Retinal pigment epithelial cell (primary cell): Measurements from ENCODE around the gene ATP5F1B.

Experiments used
- DNase-seq: peaks from one replicate; pipeline ENCODE4 v3.0.0-alpha.2; 2010; ENCODE audit warnings: low read depth
- H3K4me3 ChIP-seq: 2 replicates; pipeline ENCODE4 v1.5.1; 2011; ENCODE audit warnings: mild to moderate bottlenecking, low read length, control low read depth, moderate library complexity
- TF ChIP-seq, protein P1 (sequence below): conservative IDR thresholded peaks from 2 replicates; pipeline ENCODE4 v1.5.1; 2011; ENCODE audit warnings: low read depth, low read length, control low read depth, inconsistent platforms

ATP5F1B gene

DNA sequence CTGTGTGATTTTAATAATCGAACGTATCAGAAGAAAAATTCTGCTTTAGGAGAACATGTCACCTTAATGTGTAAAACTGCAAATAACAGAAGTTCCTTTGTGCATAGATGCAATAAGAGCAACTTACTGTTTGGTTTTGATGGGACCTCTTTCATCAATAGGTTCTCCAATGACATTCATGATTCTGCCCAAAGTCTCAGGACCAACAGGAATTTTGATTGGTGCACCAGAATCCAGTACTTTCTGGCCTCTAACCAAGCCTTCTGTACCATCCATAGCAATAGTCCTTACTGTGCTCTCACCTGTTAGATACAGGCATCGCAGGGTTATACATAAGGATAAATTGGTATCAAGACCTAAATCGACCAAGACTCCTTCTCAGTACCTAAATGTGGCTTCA, 1.1 kb downstream of the ATP5F1B start:
- TF ChIP-seq, protein P1, sequence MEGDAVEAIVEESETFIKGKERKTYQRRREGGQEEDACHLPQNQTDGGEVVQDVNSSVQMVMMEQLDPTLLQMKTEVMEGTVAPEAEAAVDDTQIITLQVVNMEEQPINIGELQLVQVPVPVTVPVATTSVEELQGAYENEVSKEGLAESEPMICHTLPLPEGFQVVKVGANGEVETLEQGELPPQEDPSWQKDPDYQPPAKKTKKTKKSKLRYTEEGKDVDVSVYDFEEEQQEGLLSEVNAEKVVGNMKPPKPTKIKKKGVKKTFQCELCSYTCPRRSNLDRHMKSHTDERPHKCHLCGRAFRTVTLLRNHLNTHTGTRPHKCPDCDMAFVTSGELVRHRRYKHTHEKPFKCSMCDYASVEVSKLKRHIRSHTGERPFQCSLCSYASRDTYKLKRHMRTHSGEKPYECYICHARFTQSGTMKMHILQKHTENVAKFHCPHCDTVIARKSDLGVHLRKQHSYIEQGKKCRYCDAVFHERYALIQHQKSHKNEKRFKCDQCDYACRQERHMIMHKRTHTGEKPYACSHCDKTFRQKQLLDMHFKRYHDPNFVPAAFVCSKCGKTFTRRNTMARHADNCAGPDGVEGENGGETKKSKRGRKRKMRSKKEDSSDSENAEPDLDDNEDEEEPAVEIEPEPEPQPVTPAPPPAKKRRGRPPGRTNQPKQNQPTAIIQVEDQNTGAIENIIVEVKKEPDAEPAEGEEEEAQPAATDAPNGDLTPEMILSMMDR: no peak
- H3K4me3 ChIP-seq: peak overlapping the region; percentile 100
- no peak for DNase-seq

DNA sequence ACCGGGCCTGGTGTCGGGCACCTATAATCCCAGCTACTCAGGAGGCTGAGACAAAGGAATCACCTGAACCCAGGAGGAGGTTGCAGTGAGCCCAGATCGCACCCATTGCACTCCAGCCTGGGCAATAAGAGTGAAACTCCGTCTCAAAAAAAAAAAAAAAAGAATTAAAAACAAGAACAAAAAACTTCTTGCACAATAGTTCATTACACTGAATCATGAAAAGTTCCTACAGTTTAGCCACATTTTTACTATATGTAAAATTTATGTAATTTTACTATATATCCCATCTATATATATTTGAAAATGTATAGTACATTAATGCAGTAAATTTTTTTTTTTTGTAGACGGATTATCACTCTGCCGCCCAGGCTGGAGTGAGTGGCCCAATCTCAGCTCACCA, 4.6 kb downstream of the ATP5F1B start:
- TF ChIP-seq, protein P1: no peak
- DNase-seq: no peak
- H3K4me3 ChIP-seq: no peak overlapping the region

DNA sequence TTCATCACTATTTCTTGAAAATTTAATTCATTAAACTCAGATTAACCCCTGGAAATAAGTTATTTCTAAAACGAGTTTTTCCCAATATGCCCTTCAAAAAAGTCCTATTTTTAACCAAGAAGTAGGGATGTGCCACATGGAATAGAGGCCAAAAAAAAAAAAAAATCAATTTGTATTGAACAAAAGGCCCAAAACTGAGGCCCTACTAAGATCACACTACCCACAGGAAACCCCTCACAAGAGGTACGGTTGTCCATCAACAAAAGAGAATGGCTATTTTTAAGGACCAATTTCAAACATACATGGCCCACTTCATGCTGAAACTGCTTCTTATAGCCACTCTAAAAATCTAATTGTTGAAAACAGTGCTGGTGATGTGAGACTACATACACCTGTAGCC, 8.2 kb downstream of the ATP5F1B start:
- DNase-seq: no peak
- no peak overlapping the region for H3K4me3 ChIP-seq
- TF ChIP-seq, protein P1: no peak

DNA sequence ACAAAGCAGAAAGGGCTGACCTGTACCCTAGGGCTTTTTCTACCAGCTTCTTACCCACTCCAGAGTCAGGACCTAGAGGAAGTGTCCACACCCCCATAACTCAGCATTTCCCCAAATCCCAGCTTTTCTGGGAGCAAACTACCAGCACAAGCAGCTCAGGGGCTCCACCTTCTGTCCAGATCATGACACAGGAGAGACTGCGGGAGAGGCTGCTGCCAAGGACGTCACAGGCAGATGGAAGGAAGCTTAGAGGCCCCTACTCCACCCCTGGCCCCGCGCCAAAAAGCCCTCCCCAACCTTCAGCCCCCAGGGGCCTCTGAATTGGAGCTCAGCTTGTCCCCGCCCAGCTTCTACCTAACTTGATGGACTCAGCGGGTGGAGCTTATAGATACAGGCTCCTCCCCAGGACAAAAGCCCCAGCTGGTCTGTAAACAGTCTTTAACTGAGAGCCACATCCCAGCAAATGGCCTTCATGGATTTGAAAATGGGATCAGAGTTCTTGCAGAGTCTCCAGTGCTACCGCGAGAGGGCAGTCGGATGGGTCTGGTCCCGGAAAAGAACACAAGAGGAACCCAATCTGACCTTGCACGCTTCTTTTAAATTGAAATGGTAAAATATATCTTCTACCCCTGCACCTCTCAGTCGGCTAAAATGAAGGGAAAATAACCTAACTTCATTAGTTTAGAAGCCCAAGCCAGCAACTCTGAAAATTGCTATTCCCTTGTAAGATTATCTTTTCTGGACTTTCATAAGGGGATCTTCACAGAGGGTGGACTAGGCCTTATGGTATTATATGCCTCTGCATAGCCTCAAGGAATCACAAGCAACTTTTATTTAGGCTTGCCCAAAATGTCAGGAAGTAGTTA, 8.9 kb downstream of the ATP5F1B start:
- peak; percentile 99 for DNase-seq
- TF ChIP-seq, protein P1: peak; percentile 83

DNA sequence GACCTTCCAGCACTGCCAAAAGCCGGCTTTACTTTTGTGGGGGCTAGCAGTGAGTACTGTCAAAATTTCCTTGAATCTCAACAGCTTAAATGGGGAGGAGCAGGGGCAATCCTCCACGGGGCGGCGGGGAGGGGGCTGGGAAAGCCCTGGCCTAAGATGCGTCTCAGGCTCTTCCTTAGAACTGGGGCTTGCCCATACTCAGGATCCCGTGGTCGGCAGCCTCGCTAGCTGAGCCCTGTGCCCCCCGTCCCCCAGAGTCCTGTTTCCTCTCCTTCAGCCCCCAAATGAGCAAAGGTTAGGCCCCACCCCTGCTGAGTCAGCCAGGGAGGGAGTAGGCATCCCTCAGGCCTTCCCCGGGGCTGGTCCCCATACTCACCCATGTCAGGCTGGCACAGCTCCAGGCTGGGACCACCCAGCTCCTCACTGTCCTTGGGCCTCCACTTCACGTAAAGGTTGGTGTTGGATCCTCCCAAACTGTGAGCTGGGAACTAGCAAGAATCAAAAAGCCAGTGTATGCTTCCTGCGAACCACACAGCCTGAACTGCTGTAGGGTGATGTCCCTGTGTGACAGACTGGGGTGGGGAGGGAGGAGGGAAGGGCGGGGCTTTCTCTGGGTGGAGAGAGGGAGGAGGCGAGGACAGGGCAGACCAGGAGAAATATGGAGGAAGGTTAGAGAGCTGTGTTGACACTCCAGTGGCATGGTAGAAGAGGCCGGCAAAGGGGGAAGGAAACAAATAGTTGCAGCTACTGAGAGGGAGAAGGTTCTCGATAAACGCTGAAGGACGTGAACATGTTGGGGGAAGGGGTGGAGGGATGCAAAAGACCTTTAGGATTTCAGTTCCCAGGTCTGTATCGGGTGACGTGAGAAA, 9.7 kb downstream of the ATP5F1B start:
- TF ChIP-seq, protein P1: no peak
- peak overlapping the region; percentile 84 for H3K4me3 ChIP-seq
- DNase-seq: no peak

More for the DNA sequence above, 8.9 kb downstream of the ATP5F1B start:
- peak overlapping the region; percentile 84 for H3K4me3 ChIP-seq

DNA sequence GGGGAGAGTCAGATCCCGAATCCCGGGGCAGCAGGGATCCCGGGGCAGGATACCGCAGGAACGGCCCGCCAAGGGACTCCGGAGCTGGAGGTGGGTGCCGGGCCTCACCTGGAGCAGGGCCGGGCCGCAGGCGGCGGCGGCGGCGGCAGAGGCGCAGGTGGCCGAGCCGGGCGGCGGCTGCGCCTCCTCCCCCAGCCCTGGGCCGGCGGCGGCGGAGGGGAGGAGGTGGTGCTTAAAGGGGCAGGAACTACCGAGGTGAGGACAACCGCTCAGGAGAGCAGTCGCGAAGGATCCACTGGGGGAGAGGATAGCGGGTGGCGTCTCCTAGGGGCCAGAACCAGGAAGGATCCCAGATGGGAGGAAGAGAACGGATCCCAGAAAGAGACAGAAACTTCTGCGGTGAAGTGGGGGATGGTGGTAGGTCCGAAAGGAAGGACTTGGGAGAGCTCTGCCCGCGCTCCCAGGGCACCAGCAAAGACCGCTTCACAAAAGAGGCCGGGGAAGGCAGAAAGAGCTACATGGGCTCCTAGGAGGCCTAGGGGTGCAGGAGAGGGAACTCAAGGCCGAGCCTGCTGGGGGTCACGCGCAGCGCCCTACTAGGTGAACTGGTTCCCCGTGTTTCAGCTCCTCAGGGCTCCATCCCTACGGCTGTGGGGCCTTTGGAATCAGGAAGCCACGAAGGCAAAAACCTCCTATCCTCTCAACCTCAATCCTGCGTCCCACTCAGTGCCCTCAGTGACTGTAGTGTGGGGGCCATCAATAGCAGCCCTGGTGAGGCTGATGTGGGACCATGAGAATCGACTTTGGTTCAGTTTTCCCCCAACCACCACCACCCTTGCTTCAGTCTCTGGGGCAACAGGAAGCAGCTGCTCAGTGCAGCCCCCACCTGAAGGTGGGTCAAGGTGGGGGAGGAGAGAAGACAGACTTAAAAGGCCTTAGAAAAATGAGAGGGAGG, 10.7 kb downstream of the ATP5F1B start:
- DNase-seq: no peak
- peak overlapping the region; percentile 84 for H3K4me3 ChIP-seq
- TF ChIP-seq, protein P1: peak; percentile 52
